DOHH2 (cell line): Measurements from ENCODE around the gene LNX2.

Experiments used
- H3F3A ChIP-seq: fragments of 200-600 bp; sonication (generic), shearing (Covaris generic); 2 replicates; pipeline ENCODE4 v1.6.0; 2016; ENCODE audit warnings: antibody characterized with exemption, mild to moderate bottlenecking; ENCODE audit not compliant: control insufficient read depth, insufficient read depth
- H3K27ac ChIP-seq: fragments of 200-600 bp; sonication (generic); 2 replicates; pipeline ENCODE4 v1.5.1; 2014; ENCODE audit warnings: low read depth, mild to moderate bottlenecking, low read length, moderate library complexity
- H3K27me3 ChIP-seq: fragments of 200-600 bp; sonication (generic); 2 replicates; pipeline ENCODE4 v1.6.1; 2014; ENCODE audit warnings: mild to moderate bottlenecking, low read length, mixed read lengths; ENCODE audit not compliant: control insufficient read depth
- H3K36me3 ChIP-seq: fragments of 200-600 bp; sonication (generic); 2 replicates; pipeline ENCODE4 v1.6.1; 2014; ENCODE audit warnings: mild to moderate bottlenecking, low read length, moderate library complexity, mixed read lengths; ENCODE audit not compliant: control insufficient read depth
- H3K4me1 ChIP-seq: fragments of 200-600 bp; sonication (generic); 2 replicates; pipeline ENCODE4 v1.6.1; 2014; ENCODE audit warnings: mild to moderate bottlenecking, low read length, mixed read lengths; ENCODE audit not compliant: control insufficient read depth
- H3K4me2 ChIP-seq: fragments of 200-600 bp; sonication (generic); 2 replicates; pipeline ENCODE4 v1.6.0; 2014; ENCODE audit warnings: mild to moderate bottlenecking, low read length, moderate library complexity
- H3K4me3 ChIP-seq: fragments of 200-600 bp; sonication (generic); 2 replicates; pipeline ENCODE4 v1.5.1; 2014; ENCODE audit warnings: mild to moderate bottlenecking, low read length, mixed read lengths
- H3K79me2 ChIP-seq: fragments of 200-600 bp; sonication (generic); 2 replicates; pipeline ENCODE4 v1.6.1; 2014; ENCODE audit warnings: mild to moderate bottlenecking, low read length, mixed read lengths; ENCODE audit not compliant: control insufficient read depth
- H3K9me2 ChIP-seq: fragments of 200-600 bp; sonication (generic); replicated peaks from 2 replicates; pipeline ENCODE4 v1.6.1; 2014; ENCODE audit warnings: mild to moderate bottlenecking, low read length, mixed read lengths; ENCODE audit not compliant: control insufficient read depth
- H3K9me3 ChIP-seq: fragments of 200-600 bp; sonication (generic); 2 replicates; pipeline ENCODE4 v1.6.1; 2014; ENCODE audit warnings: antibody characterized with exemption, low read length, mixed read lengths; ENCODE audit not compliant: control insufficient read depth, insufficient read depth
- H4K20me1 ChIP-seq: fragments of 200-600 bp; sonication (generic); 2 replicates; pipeline ENCODE4 v1.6.0; 2014; ENCODE audit warnings: low read depth, mild to moderate bottlenecking, antibody characterized with exemption, low read length, moderate library complexity; ENCODE audit not compliant: control insufficient read depth, insufficient read depth
- CTCF ChIP-seq: fragments of 200-600 bp; sonication (generic); IDR thresholded peaks from one replicate; pipeline ENCODE4 v1.5.1; 2014; ENCODE audit warnings: antibody characterized with exemption, mild to moderate bottlenecking, low read depth, low read length; ENCODE audit not compliant: poor library complexity, severe bottlenecking
- EZH2phosphoT487 ChIP-seq: fragments of 200-600 bp; sonication (generic); IDR thresholded peaks from 2 replicates; pipeline ENCODE4 v1.6.1; 2017; ENCODE audit warnings: borderline replicate concordance, mild to moderate bottlenecking, antibody characterized with exemption, low read length, moderate library complexity, mixed read lengths

The LNX2 gene

GRCh38 chr13:27605099-27605498 lies 15.2 kb downstream of the LNX2 start:
- no peak for TF ChIP-seq EZH2phosphoT487
- no peak for TF ChIP-seq CTCF
- no peaks in the 10 kb centered on the region for H3F3A ChIP-seq
- no peak overlapping the region for H3K4me3 ChIP-seq
- no peak overlapping the region for H3K4me2 ChIP-seq
- H3K27me3 ChIP-seq: no peaks in the 10 kb centered on the region
- H3K79me2 ChIP-seq: peaks cover 63% of the 10 kb centered on the region
- H3K27ac ChIP-seq: no peak overlapping the region
- no peaks in the 10 kb centered on the region for H4K20me1 ChIP-seq
- peaks cover 16% of the 10 kb centered on the region for H3K4me1 ChIP-seq
- H3K9me2 ChIP-seq: no peaks in the 10 kb centered on the region
- no peaks in the 10 kb centered on the region for H3K9me3 ChIP-seq
- H3K36me3 ChIP-seq: no peaks in the 10 kb centered on the region

- no peak overlapping the region for H3K4me3 ChIP-seq
- no peaks in the 10 kb centered on the region for H3F3A ChIP-seq
- no peak overlapping the region for H3K4me2 ChIP-seq
- H3K9me2 ChIP-seq: no peaks in the 10 kb centered on the region
- TF ChIP-seq CTCF: no peak
- TF ChIP-seq EZH2phosphoT487: no peak
- H3K27ac ChIP-seq: no peak overlapping the region
- H3K27me3 ChIP-seq: no peaks in the 10 kb centered on the region
- H3K79me2 ChIP-seq: peaks cover 48% of the 10 kb centered on the region
- H3K4me1 ChIP-seq: no peaks in the 10 kb centered on the region
- no peaks in the 10 kb centered on the region for H4K20me1 ChIP-seq
- H3K9me3 ChIP-seq: no peaks in the 10 kb centered on the region
- H3K36me3 ChIP-seq: no peaks in the 10 kb centered on the region
These were observed 18.5 kb downstream of the LNX2 start for GRCh38 chr13:27601803-27602202.

GRCh38 chr13:27601208-27601607 lies 19.1 kb downstream of the LNX2 start:
- Histone ChIP-seq H4K20me1 (no peaks in the 10 kb centered on the region), H3K9me3 (no peaks in the 10 kb centered on the region), H3K4me3 (no peak overlapping the region), H3K4me2 (no peak overlapping the region), H3K27me3 (no peaks in the 10 kb centered on the region), H3K4me1 (no peaks in the 10 kb centered on the region), H3K9me2 (no peaks in the 10 kb centered on the region), H3F3A (no peaks in the 10 kb centered on the region), H3K36me3 (no peaks in the 10 kb centered on the region), H3K27ac (no peak overlapping the region), H3K79me2 (peaks cover 46% of the 10 kb centered on the region)
- TF ChIP-seq CTCF: no peak
- no peak for TF ChIP-seq EZH2phosphoT487

- H3K4me2 ChIP-seq: no peak overlapping the region
- H3K4me3 ChIP-seq: no peak overlapping the region
- H3K27ac ChIP-seq: no peak overlapping the region
- no peaks in the 10 kb centered on the region for H3K9me2 ChIP-seq
- H3K4me1 ChIP-seq: peaks cover 3% of the 10 kb centered on the region
- H3K79me2 ChIP-seq: peaks cover 48% of the 10 kb centered on the region
- no peaks in the 10 kb centered on the region for H3K27me3 ChIP-seq
- no peaks in the 10 kb centered on the region for H3F3A ChIP-seq
- H3K9me3 ChIP-seq: no peaks in the 10 kb centered on the region
- TF ChIP-seq EZH2phosphoT487: no peak
- no peak for TF ChIP-seq CTCF
- no peaks in the 10 kb centered on the region for H4K20me1 ChIP-seq
- no peaks in the 10 kb centered on the region for H3K36me3 ChIP-seq
These were observed 19.6 kb downstream of the LNX2 start for GRCh38 chr13:27600711-27601110.
